ENCODE measurements around the gene NTM.

Gene NTM

GRCh38 chr11:131658414-131658813 is 288.0 kb downstream of the NTM start:
- TF ChIP-seq TAF1 (IDR thresholded peaks at IDR 0.05; ENCODE audit: borderline replicate concordance, low read depth, low read length) (no peak), POLR2AphosphoS5 (IDR thresholded peaks at IDR 0.05; ENCODE audit: low read depth, low read length) (no peak), POLR2A (IDR thresholded peaks at IDR 0.05; ENCODE audit: low read depth, low read length) (no peak)
- FAIRE-seq = no peak
- DNase-seq (ENCODE audit: insufficient read length) = no peak

- no peak for DNase-seq (ENCODE audit: insufficient read length)
- FAIRE-seq = peak; percentile 40
- TF ChIP-seq POLR2A (IDR thresholded peaks at IDR 0.05; ENCODE audit: low read depth, low read length) = no peak
- no peak for TF ChIP-seq POLR2AphosphoS5 (IDR thresholded peaks at IDR 0.05; ENCODE audit: low read depth, low read length)
- TF ChIP-seq TAF1 (IDR thresholded peaks at IDR 0.05; ENCODE audit: borderline replicate concordance, low read depth, low read length) = no peak
Measured at GRCh38 chr11:131658952-131659351, 288.5 kb downstream of the NTM start.

GRCh38 chr11:131659931-131660330 is 289.5 kb downstream of the NTM start:
- TF ChIP-seq POLR2A (IDR thresholded peaks at IDR 0.05; ENCODE audit: low read depth, low read length) = no peak
- no peak for TF ChIP-seq TAF1 (IDR thresholded peaks at IDR 0.05; ENCODE audit: borderline replicate concordance, low read depth, low read length)
- no peak for TF ChIP-seq POLR2AphosphoS5 (IDR thresholded peaks at IDR 0.05; ENCODE audit: low read depth, low read length)
- no peak for FAIRE-seq

GRCh38 chr11:131661132-131661531 is 290.7 kb downstream of the NTM start:
- TF ChIP-seq TAF1 (IDR thresholded peaks at IDR 0.05; ENCODE audit: borderline replicate concordance, low read depth, low read length) = no peak
- no peak for TF ChIP-seq POLR2A (IDR thresholded peaks at IDR 0.05; ENCODE audit: low read depth, low read length)
- TF ChIP-seq POLR2AphosphoS5 (IDR thresholded peaks at IDR 0.05; ENCODE audit: low read depth, low read length) = no peak
- FAIRE-seq (no peak), DNase-seq (ENCODE audit: insufficient read length) (no peak)

More at GRCh38 chr11:131659931-131660330, 289.5 kb downstream of the NTM start:
- DNase-seq (ENCODE audit: insufficient read length) = no peak

GRCh38 chr11:131662317-131662972 is 292.0 kb downstream of the NTM start:
- FAIRE-seq (peak; percentile 53), DNase-seq (ENCODE audit: insufficient read length) (no peak)
- TF ChIP-seq POLR2AphosphoS5 (IDR thresholded peaks at IDR 0.05; ENCODE audit: low read depth, low read length) (no peak), POLR2A (IDR thresholded peaks at IDR 0.05; ENCODE audit: low read depth, low read length) (no peak), TAF1 (IDR thresholded peaks at IDR 0.05; ENCODE audit: borderline replicate concordance, low read depth, low read length) (no peak)

- no peak for DNase-seq (ENCODE audit: insufficient read length)
- no peak for FAIRE-seq
- TF ChIP-seq POLR2A (IDR thresholded peaks at IDR 0.05; ENCODE audit: low read depth, low read length) (no peak), TAF1 (IDR thresholded peaks at IDR 0.05; ENCODE audit: borderline replicate concordance, low read depth, low read length) (no peak), POLR2AphosphoS5 (IDR thresholded peaks at IDR 0.05; ENCODE audit: low read depth, low read length) (no peak)
Measured at GRCh38 chr11:131662993-131663392, 292.6 kb downstream of the NTM start.

GRCh38 chr11:131663405-131664200 is 293.2 kb downstream of the NTM start:
- no peak for TF ChIP-seq POLR2AphosphoS5 (IDR thresholded peaks at IDR 0.05; ENCODE audit: low read depth, low read length)
- no peak for TF ChIP-seq TAF1 (IDR thresholded peaks at IDR 0.05; ENCODE audit: borderline replicate concordance, low read depth, low read length)
- no peak for TF ChIP-seq POLR2A (IDR thresholded peaks at IDR 0.05; ENCODE audit: low read depth, low read length)
- DNase-seq (ENCODE audit: insufficient read length) (no peak), FAIRE-seq (no peak)

GRCh38 chr11:131664293-131664692 is 293.9 kb downstream of the NTM start:
- DNase-seq (ENCODE audit: insufficient read length) = no peak
- TF ChIP-seq TAF1 (IDR thresholded peaks at IDR 0.05; ENCODE audit: borderline replicate concordance, low read depth, low read length) (no peak), POLR2A (IDR thresholded peaks at IDR 0.05; ENCODE audit: low read depth, low read length) (no peak), POLR2AphosphoS5 (IDR thresholded peaks at IDR 0.05; ENCODE audit: low read depth, low read length) (no peak)
- no peak for FAIRE-seq

GRCh38 chr11:131664816-131665215 is 294.4 kb downstream of the NTM start:
- TF ChIP-seq POLR2AphosphoS5 (IDR thresholded peaks at IDR 0.05; ENCODE audit: low read depth, low read length) = no peak
- TF ChIP-seq POLR2A (IDR thresholded peaks at IDR 0.05; ENCODE audit: low read depth, low read length) = no peak
- FAIRE-seq (no peak), DNase-seq (ENCODE audit: insufficient read length) (no peak)

GRCh38 chr11:131665344-131665968 is 295.0 kb downstream of the NTM start:
- FAIRE-seq (no peak), DNase-seq (ENCODE audit: insufficient read length) (no peak)
- no peak for TF ChIP-seq POLR2A (IDR thresholded peaks at IDR 0.05; ENCODE audit: low read depth, low read length)
- TF ChIP-seq TAF1 (IDR thresholded peaks at IDR 0.05; ENCODE audit: borderline replicate concordance, low read depth, low read length) = no peak
- no peak for TF ChIP-seq POLR2AphosphoS5 (IDR thresholded peaks at IDR 0.05; ENCODE audit: low read depth, low read length)

- TF ChIP-seq TAF1 (IDR thresholded peaks at IDR 0.05; ENCODE audit: borderline replicate concordance, low read depth, low read length) (no peak), POLR2AphosphoS5 (IDR thresholded peaks at IDR 0.05; ENCODE audit: low read depth, low read length) (no peak), POLR2A (IDR thresholded peaks at IDR 0.05; ENCODE audit: low read depth, low read length) (no peak)
- FAIRE-seq (no peak), DNase-seq (ENCODE audit: insufficient read length) (no peak)
Measured at GRCh38 chr11:131666006-131666405, 295.6 kb downstream of the NTM start.

Data from GM12892 (cell line).